Astrocyte (in vitro differentiated cells and primary cell): Measurements from ENCODE around the gene RO60.

Experiments used
- EZH2 ChIP-seq: IDR thresholded peaks from 2 replicates; pipeline ENCODE4 v1.6.1; 2012; ENCODE audit warnings: mild to moderate bottlenecking, low read length, inconsistent platforms; ENCODE audit not compliant: insufficient read depth
- TF ChIP-seq, protein P1 (sequence below): IDR thresholded peaks from 2 replicates; pipeline ENCODE4 v1.5.1; 2011; ENCODE audit warnings: low read depth, mild to moderate bottlenecking, inconsistent platforms, low read length, moderate library complexity; ENCODE audit not compliant: insufficient read depth

- TF ChIP-seq, protein P1, sequence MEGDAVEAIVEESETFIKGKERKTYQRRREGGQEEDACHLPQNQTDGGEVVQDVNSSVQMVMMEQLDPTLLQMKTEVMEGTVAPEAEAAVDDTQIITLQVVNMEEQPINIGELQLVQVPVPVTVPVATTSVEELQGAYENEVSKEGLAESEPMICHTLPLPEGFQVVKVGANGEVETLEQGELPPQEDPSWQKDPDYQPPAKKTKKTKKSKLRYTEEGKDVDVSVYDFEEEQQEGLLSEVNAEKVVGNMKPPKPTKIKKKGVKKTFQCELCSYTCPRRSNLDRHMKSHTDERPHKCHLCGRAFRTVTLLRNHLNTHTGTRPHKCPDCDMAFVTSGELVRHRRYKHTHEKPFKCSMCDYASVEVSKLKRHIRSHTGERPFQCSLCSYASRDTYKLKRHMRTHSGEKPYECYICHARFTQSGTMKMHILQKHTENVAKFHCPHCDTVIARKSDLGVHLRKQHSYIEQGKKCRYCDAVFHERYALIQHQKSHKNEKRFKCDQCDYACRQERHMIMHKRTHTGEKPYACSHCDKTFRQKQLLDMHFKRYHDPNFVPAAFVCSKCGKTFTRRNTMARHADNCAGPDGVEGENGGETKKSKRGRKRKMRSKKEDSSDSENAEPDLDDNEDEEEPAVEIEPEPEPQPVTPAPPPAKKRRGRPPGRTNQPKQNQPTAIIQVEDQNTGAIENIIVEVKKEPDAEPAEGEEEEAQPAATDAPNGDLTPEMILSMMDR = no peak
- TF ChIP-seq EZH2 = no peak
Observed at GRCh38 chr1:193013005-193013404, 46.4 kb upstream of the RO60 start.
